Cerebellar nuclear complex (tissue), 1 donor: Measurements from ENCODE around the gene DLX1.
"Not testable (repeated sequence)": the region's sequence is repeated elsewhere in the genome, so short reads cannot be mapped to it uniquely, and the experiment has no call there.

Source experiments
- DNase-seq, 2 experiments: peaks; one replicate each; lab custom pipeline; 2025; lab: John Stamatoyannopoulos, UW

Gene DLX1

GRCh38 chr2:172114579-172114978, 29.3 kb downstream of the DLX1 start:
- no peak for DNase-seq

GRCh38 chr2:172116107-172116506, 30.8 kb downstream of the DLX1 start:
- DNase-seq = no peak

- no peak for DNase-seq
Measured at GRCh38 chr2:172119089-172119488, 33.8 kb downstream of the DLX1 start.

- no peak for DNase-seq
Measured at GRCh38 chr2:172120118-172120517, 34.8 kb downstream of the DLX1 start.

GRCh38 chr2:172128484-172128883, 43.2 kb downstream of the DLX1 start:
- DNase-seq = no peak

- no peak for DNase-seq
Measured at GRCh38 chr2:172129404-172129803, 44.1 kb downstream of the DLX1 start.

GRCh38 chr2:172131713-172132555, 46.6 kb downstream of the DLX1 start:
- no peak for DNase-seq

GRCh38 chr2:172134270-172134669, 49.0 kb downstream of the DLX1 start:
- no peak for DNase-seq

GRCh38 chr2:172135446-172135845, 50.1 kb downstream of the DLX1 start:
- DNase-seq = no peak

GRCh38 chr2:172137109-172137508, 51.8 kb downstream of the DLX1 start:
- no peak for DNase-seq

- no peak for DNase-seq
Measured at GRCh38 chr2:172137943-172138342, 52.6 kb downstream of the DLX1 start.

GRCh38 chr2:172138727-172139126, 53.4 kb downstream of the DLX1 start:
- not testable (repeated sequence) for DNase-seq
